Skeletal muscle tissue (tissue), 4 donors: ENCODE results near the gene KRTAP10-6. TPM values are rescaled to one million over a fixed set of nuclear protein-coding genes. Genes with fewer than 3 reads are reported as not detected.
"Not testable (repeated sequence)": the region's sequence is repeated elsewhere in the genome, so short reads cannot be mapped to it uniquely, and the experiment has no call there.

ENCODE experiments used
- H3K27ac ChIP-seq: one replicate; pipeline ENCODE4 v1.7.0; 2013; ENCODE audit warnings: mild to moderate bottlenecking, low read depth, low read length, inconsistent platforms
- H3K27me3 ChIP-seq, 3 donors: one replicate each; pipeline ENCODE4 v1.7.0; 2013; ENCODE audit warnings: low read length in 3 of 3; ENCODE audit not compliant: control insufficient read depth in 3 of 3, insufficient read depth in 3 of 3
- H3K36me3 ChIP-seq, 3 donors: one replicate each; pipeline ENCODE4 v1.7.0; 2013; ENCODE audit warnings: low read length in 3 of 3; ENCODE audit not compliant: control insufficient read depth in 3 of 3, insufficient read depth in 3 of 3
- H3K4me1 ChIP-seq, 3 donors: one replicate each; pipeline ENCODE4 v1.7.0; 2013; ENCODE audit warnings: low read length in 3 of 3, mild to moderate bottlenecking in 3 of 3; ENCODE audit not compliant: control insufficient read depth in 3 of 3, insufficient read depth in 3 of 3
- H3K4me3 ChIP-seq, 3 donors: one replicate each; pipeline ENCODE4 v1.7.0; 2013; ENCODE audit warnings: low read length in 3 of 3
- H3K9ac ChIP-seq, 3 donors: one replicate each; pipeline ENCODE4 v1.7.0; 2013; ENCODE audit warnings: low read length in 3 of 3, mild to moderate bottlenecking in 3 of 3, moderate library complexity in 2 of 3, low read depth in 1 of 3
- H3K9me3 ChIP-seq, 3 donors: one replicate each; pipeline ENCODE4 v1.7.0; 2013; ENCODE audit warnings: low read length in 3 of 3; ENCODE audit not compliant: control insufficient read depth in 3 of 3
- total RNA-seq: library from RNA; depleted of rRNA; stranded (reverse); fragments of >200 nt; gene quantifications from one replicate; pipeline ENCODE4 v1.2.3, GENCODE V29; 2014
- donor health status: Osteomylitis.

KRTAP10-6 gene
- not detected for total RNA-seq

GRCh38 chr21:44592446-44593311 is at the start of gene KRTAP10-6:
Gene KRTAP10-6, minus strand, starts transcription at chr21:44592505. Its CDS starts 21 bp downstream, at chr21:44592484.
- Histone ChIP-seq H3K9ac (peak within 1 kb of the TSS in 1 of 3 donors; percentile 8), H3K4me1 (peaks cover 3 to 14% (median 6%) of the 10 kb centered on the region in 3 donors), H3K27ac (no peak within 1 kb of the TSS), H3K9me3 (peaks cover 0 to 2% (median 0%) of the 10 kb centered on the region in 3 donors), H3K4me3 (peak within 1 kb of the TSS in 1 of 3 donors; percentile 13), H3K36me3 (no peaks in the 10 kb centered on the region), H3K27me3 (peaks cover 31 to 62% (median 38%) of the 10 kb centered on the region in 3 donors)

DNA sequence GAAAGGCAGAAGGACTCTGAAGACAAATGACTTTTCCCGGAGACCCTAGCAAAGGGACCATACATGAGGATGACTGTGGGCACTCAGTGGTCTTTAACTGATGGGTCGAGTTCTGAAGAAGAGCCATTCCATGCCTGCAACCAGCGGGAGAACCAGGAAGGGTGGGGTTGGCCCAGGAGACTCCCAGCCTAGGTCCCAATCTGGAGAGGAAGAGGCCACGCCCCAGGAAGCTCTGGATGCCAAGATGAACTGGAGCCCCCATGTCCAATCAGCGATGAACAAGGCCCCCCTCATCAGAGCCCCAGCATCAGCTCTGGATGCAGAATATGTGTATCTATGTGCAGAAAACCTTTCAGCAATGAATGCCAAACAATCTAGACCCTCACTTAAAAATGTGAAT is 48.5 kb upstream of the KRTAP10-6 start:
- Histone ChIP-seq H3K27ac (no peak overlapping the region), H3K9ac (no peak overlapping the region), H3K27me3 (peaks cover 13 to 33% (median 32%) of the 10 kb centered on the region in 3 donors), H3K36me3 (no peaks in the 10 kb centered on the region), H3K4me1 (no peaks in the 10 kb centered on the region), H3K4me3 (no peak overlapping the region), H3K9me3 (peaks cover 0 to 7% (median 6%) of the 10 kb centered on the region in 3 donors)

GRCh38 chr21:44639331-44639655 is 47.0 kb upstream of the KRTAP10-6 start:
- Histone ChIP-seq H3K27me3 (peaks cover 13 to 36% (median 33%) of the 10 kb centered on the region in 3 donors), H3K27ac (no peak overlapping the region), H3K4me1 (no peaks in the 10 kb centered on the region), H3K9ac (no peak overlapping the region), H3K4me3 (no peak overlapping the region), H3K36me3 (no peaks in the 10 kb centered on the region), H3K9me3 (peaks cover 0 to 7% (median 6%) of the 10 kb centered on the region in 3 donors)

DNA sequence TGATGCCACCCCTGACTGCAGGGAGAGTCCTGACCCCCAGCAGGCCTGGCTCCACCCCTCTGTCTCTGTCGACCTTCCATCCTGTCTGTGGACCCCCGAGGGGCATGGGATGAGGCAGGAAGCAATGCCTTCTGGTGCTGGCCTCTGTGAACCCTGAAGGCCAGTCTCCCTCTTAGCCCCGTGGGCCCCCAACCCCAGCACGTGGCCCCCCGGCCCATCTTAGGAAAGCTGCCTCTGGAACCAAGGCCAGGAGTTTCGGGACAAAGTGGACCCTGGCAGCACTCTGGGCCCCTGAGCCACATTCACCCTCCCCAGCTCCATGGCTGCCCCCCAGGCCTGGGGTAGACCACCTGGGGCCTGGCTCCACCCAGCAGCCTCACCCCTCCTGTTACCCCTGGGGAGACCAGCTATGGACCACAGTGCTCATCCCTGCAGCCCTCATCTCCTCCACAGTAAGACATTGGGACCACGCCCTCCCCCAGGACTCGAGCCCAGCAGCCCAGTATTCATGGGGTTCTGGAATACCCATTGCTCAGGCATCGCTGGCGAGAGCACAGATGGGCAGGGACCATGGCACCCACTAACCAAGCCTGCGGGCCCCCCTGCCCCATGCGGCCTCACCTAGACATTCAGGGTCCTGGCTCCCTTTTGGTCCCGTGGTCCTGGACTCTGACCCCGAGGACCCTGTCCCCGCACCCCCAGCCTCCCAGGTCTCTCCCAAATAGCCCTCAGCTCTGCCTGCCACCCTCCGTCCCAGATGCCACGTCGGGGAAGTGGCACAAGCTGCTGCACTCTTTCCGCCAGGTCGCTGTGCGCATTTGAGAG is 46.4 kb upstream of the KRTAP10-6 start:
- H3K4me3 ChIP-seq, H3K4me1 ChIP-seq, H3K27ac ChIP-seq, H3K36me3 ChIP-seq, H3K9ac ChIP-seq, H3K9me3 ChIP-seq: not testable (repeated sequence)
- H3K27me3 ChIP-seq, result peaks cover 13 to 36% (median 30%) of the 10 kb centered on the region in 3 donors

- not testable (repeated sequence) for H3K9ac ChIP-seq, H3K4me3 ChIP-seq, H3K9me3 ChIP-seq, H3K36me3 ChIP-seq, H3K4me1 ChIP-seq, H3K27ac ChIP-seq
- peaks cover 13 to 36% (median 30%) of the 10 kb centered on the region in 3 donors for H3K27me3 ChIP-seq
Measured at GRCh38 chr21:44637851-44638348, 45.6 kb upstream of the KRTAP10-6 start.

- Histone ChIP-seq H3K27ac (no peak within 1 kb of the TSS), H3K4me3 (no peak within 1 kb of the TSS), H3K4me1 (no peaks in the 10 kb centered on the region), H3K9ac (no peak within 1 kb of the TSS), H3K9me3 (peaks cover 0 to 7% (median 2%) of the 10 kb centered on the region in 3 donors), H3K36me3 (no peaks in the 10 kb centered on the region), H3K27me3 (peaks cover 13 to 36% (median 30%) of the 10 kb centered on the region in 3 donors)
Measured at GRCh38 chr21:44637018-44637850, 44.9 kb upstream of the KRTAP10-6 start, which contains the start of gene KRTAP10-10. Gene KRTAP10-10, plus strand, starts transcription at chr21:44637356. Its CDS starts 62 bp downstream, at chr21:44637418.

DNA sequence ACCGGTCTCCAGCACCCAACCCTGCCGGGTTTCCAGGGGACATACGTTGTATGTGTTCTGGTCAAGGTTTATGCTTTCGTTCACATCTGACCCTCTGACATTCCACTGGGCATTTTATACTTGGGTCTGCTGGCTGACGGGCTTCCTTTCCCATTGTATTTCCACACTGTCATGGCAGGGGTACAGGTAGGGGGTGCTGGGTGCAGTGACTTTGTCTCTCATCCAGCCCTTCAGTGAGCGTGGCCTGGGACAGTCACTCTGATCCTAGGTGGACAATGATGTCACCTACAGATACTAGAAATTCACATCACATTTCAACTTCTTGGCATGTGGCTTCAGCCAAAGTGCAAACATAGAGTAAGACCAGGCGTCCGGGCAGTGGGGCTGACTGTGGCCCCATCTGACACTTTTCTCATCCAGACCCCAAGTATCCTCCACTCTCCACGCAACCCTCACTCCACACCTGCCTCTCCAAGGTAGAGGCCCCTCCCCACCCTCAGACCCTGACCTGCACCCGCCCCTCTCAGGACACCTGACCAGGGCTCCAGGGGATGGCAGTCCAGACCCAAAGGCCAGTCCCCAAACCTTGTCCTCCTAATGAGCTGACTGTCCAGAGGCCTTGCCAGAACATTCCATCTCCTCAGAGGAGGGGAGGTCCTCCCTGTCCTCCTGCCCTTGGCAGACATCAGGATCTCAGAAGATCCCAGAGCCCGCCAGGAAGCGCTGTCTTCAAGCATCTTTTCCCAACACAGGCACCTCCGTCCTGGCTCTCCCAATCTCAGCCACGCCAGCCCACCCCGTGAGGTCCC is 44.1 kb upstream of the KRTAP10-6 start:
- no peak overlapping the region for H3K27ac ChIP-seq
- peaks cover 13 to 36% (median 30%) of the 10 kb centered on the region in 3 donors for H3K27me3 ChIP-seq
- H3K9me3 ChIP-seq, result peaks cover 2 to 9% (median 2%) of the 10 kb centered on the region in 3 donors
- no peak overlapping the region for H3K4me3 ChIP-seq
- no peak overlapping the region for H3K9ac ChIP-seq
- no peaks in the 10 kb centered on the region for H3K36me3 ChIP-seq
- no peaks in the 10 kb centered on the region for H3K4me1 ChIP-seq

DNA sequence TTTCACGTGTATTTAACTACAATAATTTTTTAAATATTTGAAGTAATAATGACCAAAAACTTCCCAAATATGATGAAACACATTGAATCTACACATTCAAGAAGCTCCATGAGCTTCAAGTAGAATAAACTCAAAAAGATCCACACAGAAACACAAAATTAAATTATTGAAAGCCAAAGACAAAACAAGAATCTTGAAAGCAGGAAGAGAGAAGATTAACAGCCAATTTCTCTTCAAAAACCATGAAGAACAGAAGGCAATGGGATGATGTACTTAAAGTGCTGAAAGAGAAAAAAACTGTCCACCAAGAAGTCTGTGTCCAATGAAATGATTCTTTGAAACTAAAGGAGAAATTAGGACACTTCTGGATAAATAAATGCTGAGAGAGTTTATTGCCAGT is 39.8 kb upstream of the KRTAP10-6 start:
- Histone ChIP-seq H3K36me3 (no peaks in the 10 kb centered on the region), H3K9me3 (peaks cover 0 to 9% (median 2%) of the 10 kb centered on the region in 3 donors), H3K4me1 (no peaks in the 10 kb centered on the region), H3K27ac (no peak overlapping the region), H3K4me3 (no peak overlapping the region), H3K27me3 (peaks cover 11 to 32% (median 27%) of the 10 kb centered on the region in 3 donors), H3K9ac (no peak overlapping the region)

DNA sequence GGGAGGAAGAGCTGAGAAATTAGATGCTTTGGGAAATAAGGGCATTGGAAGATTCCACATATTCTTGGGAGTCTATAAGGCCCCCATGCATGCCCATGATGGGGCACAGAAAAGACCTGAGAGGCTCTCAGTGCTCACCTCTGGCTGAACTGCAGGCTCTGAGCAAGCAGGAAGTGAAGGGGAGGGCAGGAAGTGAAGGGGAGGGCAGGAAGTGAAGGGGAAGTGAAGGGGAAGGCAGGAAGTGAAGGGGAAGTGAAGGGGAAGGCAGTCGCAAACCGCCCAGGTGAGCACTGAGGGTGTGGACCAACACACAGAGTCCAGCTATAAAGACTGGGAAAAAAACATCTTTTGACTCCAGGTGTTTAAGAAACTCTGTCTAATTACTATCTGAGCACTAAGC is 38.1 kb upstream of the KRTAP10-6 start:
- no peaks in the 10 kb centered on the region for H3K36me3 ChIP-seq
- no peak overlapping the region for H3K27ac ChIP-seq
- H3K9me3 ChIP-seq, result peaks cover 0 to 9% (median 2%) of the 10 kb centered on the region in 3 donors
- no peak overlapping the region for H3K9ac ChIP-seq
- H3K4me3 ChIP-seq, result no peak overlapping the region
- no peaks in the 10 kb centered on the region for H3K4me1 ChIP-seq
- H3K27me3 ChIP-seq, result peaks cover 8 to 31% (median 25%) of the 10 kb centered on the region in 3 donors
